ENCODE measurements around the gene MYOM1.

GRCh38 chr18:3069671-3070433, 149.9 kb downstream of the MYOM1 start:
- TF ChIP-seq CTCF (IDR thresholded peaks at IDR 0.05) (no peak), ZFX (IDR thresholded peaks at IDR 0.05; ENCODE audit: borderline replicate concordance) (no peak)
